Stimulated activated CD4-positive, alpha-beta T cell treated with anti-CD3 and anti-CD28 coated beads, Interleukin-4, amount 100 ng/mL, for 48 hours (primary cell): ENCODE data around the gene STX19.

Experiments
- DNase-seq, 2 donors: peaks; one replicate each; pipeline ENCODE4 v3.0.0-alpha.2; 2020; ENCODE audit warnings: low read depth in 2 of 2

Gene STX19

GRCh38 chr3:94036909-94037507 is 8.6 kb upstream of the STX19 start:
- DNase-seq = no peak

- DNase-seq = no peak
Observed at GRCh38 chr3:94026623-94027022, 1.8 kb downstream of the STX19 start.

- no peak for DNase-seq
Observed at GRCh38 chr3:94024385-94024784, 4.0 kb downstream of the STX19 start.

- DNase-seq = no peak
Observed at GRCh38 chr3:94020293-94020692, 8.1 kb downstream of the STX19 start.

- no peak for DNase-seq
Observed at GRCh38 chr3:94019659-94020058, 8.7 kb downstream of the STX19 start.

- DNase-seq = no peak
Observed at GRCh38 chr3:94015025-94015424, 13.4 kb downstream of the STX19 start.

GRCh38 chr3:94012185-94012584 is 16.2 kb downstream of the STX19 start:
- DNase-seq = no peak

- DNase-seq = no peak
Observed at GRCh38 chr3:94011233-94011711, 17.1 kb downstream of the STX19 start.

- DNase-seq = no peak
Observed at GRCh38 chr3:94009608-94010007, 18.8 kb downstream of the STX19 start.

GRCh38 chr3:94008253-94008652 is 20.1 kb downstream of the STX19 start:
- DNase-seq = no peak

GRCh38 chr3:94004301-94004910 is 24.0 kb downstream of the STX19 start:
- no peak for DNase-seq

- no peak for DNase-seq
Observed at GRCh38 chr3:94001827-94002495, 26.4 kb downstream of the STX19 start.

GRCh38 chr3:94001191-94001590 is 27.2 kb downstream of the STX19 start:
- no peak for DNase-seq

GRCh38 chr3:93994056-93994455 is 34.3 kb downstream of the STX19 start:
- DNase-seq = no peak

- no peak for DNase-seq
Observed at GRCh38 chr3:93992207-93992606, 36.2 kb downstream of the STX19 start.

- DNase-seq = no peak
Observed at GRCh38 chr3:93991631-93992030, 36.8 kb downstream of the STX19 start.

- DNase-seq = no peak
Observed at GRCh38 chr3:93989241-93989640, 39.2 kb downstream of the STX19 start.

GRCh38 chr3:93988764-93989163 is 39.6 kb downstream of the STX19 start:
- no peak for DNase-seq

GRCh38 chr3:93988283-93988682 is 40.1 kb downstream of the STX19 start:
- DNase-seq = no peak

- DNase-seq = no peak
Observed at GRCh38 chr3:93984618-93985017, 43.8 kb downstream of the STX19 start.

- DNase-seq = no peak
Observed at GRCh38 chr3:93983408-93983807, 45.0 kb downstream of the STX19 start.

- DNase-seq = no peak
Observed at GRCh38 chr3:93981649-93982048, 46.7 kb downstream of the STX19 start.
